GM19372 (cell line): Measurements from ENCODE around the gene ST6GAL1.
A peak's percentile ranks its signal among the peaks of the same experiment; 100 is the strongest.
"Not testable (repeated sequence)": the region's sequence is repeated elsewhere in the genome, so short reads cannot be mapped to it uniquely, and the experiment has no call there.

Source experiments
- ATAC-seq: cut with Tn5 transposase; IDR thresholded peaks from one replicate; pipeline ENCODE4 v1.9.1; 2021; ENCODE audit warnings: mild to moderate bottlenecking, low read depth, moderate library complexity; ENCODE audit not compliant: unreplicated experiment

The ST6GAL1 gene

DNA sequence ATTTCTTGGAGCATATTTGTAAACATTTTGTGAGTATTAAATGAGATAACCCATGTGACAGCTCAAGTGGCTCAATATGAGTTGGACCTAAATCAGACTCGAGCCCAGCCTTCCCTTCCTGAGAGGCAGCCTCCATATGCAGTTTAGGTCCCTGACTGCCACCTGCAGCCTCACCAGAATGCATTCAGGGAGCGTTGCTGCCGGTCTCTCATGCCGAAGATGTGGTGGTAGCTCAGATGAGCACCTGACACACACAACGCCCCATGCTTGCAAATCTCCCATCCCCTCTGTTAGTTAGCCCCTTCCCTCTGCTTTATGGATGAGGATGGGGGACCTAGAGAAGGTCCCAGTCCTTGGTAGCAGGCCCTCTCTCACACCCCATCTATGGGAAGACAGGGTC lies 9.2 kb downstream of the ST6GAL1 start:
- no peak for ATAC-seq

DNA sequence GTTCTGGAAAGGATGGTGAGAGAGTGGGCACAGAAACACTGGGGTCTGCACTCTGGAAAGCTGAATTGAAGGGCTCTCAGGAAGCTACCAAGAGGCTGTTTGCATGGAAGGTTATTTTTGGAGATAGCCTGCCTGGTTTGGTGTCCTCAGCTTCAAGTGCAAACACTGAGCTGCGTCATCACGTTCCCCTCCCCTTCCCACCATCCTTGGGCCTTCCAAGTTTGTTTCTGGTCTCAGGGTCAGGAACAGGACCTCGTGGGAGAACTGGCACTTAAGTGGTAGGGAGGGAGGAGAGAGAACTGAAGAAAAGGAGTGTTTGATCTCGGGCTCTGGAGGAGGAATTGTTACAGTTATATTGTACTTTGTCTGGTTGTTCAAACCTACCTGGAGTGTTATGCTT lies 10.6 kb downstream of the ST6GAL1 start:
- no peak for ATAC-seq

DNA sequence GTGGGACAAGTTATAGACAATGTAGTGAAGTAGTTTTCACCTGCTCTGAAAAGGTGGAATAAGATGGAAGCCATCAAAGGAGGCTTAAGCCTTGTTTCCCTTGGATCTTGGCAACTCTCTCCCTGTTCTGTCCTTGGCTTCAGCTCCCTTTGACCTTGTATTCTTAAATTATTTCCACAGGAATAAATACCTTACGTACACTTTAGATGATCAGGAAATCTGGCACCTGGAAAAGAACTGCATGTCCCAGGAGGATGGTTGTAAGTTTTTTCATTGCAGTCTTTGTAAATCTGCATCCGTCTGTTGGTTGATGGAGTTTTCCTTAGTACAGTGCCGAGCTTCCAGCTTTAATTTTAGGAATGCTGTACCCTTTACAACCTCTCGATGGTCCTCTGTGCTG lies 11.8 kb downstream of the ST6GAL1 start:
- no peak for ATAC-seq

DNA sequence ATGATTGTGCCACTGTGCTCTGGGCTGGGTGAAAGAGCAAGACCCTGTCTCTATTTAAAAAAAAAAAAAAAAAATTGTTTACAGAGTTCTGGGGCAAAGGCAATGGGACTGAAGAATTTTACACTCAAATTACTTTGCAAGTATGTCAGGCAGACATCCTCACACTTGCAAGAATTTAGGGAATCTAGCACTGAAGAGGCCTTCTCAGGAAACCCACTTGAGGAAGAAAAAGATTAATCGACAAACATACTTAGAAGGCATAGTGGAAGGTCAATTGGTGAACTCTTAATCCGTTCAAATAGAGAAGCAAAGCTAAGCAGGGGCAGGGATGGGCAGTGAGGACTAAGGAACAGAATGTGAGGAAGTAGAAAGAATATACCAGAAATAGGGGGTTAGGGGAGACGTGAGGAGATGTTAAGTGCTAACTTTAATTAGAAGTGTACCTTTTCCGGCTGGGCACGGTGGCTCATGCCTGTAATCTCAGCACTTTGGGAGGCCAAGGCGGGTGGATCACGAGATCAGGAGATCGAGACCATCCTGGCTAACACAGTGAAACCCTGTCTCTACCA lies 15.0 kb downstream of the ST6GAL1 start:
- no peak for ATAC-seq

DNA sequence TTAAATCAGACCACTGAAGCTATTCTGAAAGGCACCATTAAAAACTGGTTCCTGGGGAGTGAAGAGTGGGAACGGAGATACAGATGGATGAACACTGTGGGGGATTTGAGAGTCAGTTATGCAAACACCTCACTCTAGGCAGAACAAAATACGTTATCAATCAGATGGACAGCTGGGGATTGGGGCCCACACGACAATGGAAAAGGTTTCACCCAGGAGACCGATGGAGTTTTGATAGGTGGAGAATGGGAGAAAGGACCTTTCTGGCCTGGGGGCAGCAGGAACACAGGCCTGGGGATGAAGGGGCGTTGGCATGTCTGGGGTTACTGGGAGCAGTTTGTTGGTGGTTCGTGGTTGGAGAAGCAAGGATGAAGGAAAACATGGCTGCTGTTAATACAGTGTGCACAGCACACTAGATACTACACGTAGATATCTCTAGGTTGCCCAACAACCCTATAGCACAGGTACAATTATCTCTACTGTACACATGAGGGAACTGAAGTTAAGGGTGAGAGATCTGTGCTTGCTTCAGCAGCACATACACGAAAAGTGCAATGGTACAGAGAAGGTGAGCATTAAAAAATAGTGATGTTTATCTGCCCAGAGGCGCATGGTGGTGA lies 16.5 kb downstream of the ST6GAL1 start:
- peak; percentile 74 for ATAC-seq

DNA sequence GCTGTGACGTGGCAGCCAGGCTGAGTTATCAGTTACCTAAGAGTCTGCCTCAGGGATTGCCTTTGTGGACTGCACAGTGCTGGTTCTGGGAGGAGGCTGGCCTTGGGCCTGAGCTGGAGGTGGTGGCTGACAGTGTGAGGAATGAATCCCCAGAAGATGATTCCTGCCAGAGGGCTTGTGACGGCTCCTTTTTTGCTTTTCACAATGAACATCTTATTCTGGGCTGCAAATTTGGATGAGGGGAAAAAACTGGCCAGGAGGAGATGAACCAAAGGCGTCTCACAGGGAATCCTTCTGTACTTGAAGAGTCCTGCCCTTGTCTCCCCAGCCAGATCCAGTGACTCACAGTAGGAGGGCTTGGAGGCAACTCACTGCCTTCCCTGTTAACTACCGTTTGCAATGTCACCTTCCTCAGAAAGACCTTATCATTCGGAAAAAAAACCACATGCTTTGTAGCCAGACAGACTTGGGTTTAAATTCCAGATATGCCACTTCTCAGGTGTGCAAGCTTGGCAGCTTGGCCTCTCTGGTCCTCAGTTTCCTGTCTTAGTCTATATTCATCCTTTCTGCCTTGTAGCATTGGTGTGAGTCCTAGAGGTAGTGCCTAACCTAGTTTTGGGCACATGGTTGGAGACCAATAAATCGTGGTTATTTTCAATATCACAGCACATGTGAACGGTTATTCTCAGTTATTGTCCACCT lies 19.1 kb downstream of the ST6GAL1 start:
- no peak for ATAC-seq

DNA sequence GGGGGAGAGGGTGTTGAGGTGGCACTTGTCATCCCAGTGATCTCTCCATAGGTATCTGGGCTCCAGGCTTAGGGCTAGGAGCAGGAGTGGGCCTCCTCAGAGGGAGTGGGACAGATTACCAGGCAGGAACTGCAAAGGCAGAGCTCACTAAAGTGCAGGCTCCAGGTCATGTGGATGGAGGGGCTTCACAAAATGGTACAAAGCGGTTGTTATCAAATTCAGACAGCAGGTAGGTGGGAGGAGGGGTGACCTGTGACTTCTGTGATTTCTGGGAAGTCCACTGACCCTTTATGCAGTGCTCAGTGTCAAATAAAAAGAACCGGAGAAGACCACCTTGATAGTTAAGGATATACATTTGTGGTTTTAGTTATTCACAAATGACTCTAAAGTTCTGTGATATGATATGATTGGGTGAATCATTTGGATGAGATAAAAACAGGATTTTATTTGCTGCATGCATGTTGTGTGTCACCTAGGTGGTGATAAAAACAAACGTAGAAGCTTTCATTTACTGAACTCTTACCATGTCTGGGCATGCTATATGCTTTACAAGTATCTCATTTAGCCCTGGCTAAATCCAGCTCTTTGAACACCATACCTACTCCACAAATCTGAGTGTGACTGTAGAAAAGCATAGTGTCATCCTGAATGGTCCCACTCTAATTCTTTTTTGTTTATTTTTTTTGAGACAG lies 20.2 kb downstream of the ST6GAL1 start:
- no peak for ATAC-seq

DNA sequence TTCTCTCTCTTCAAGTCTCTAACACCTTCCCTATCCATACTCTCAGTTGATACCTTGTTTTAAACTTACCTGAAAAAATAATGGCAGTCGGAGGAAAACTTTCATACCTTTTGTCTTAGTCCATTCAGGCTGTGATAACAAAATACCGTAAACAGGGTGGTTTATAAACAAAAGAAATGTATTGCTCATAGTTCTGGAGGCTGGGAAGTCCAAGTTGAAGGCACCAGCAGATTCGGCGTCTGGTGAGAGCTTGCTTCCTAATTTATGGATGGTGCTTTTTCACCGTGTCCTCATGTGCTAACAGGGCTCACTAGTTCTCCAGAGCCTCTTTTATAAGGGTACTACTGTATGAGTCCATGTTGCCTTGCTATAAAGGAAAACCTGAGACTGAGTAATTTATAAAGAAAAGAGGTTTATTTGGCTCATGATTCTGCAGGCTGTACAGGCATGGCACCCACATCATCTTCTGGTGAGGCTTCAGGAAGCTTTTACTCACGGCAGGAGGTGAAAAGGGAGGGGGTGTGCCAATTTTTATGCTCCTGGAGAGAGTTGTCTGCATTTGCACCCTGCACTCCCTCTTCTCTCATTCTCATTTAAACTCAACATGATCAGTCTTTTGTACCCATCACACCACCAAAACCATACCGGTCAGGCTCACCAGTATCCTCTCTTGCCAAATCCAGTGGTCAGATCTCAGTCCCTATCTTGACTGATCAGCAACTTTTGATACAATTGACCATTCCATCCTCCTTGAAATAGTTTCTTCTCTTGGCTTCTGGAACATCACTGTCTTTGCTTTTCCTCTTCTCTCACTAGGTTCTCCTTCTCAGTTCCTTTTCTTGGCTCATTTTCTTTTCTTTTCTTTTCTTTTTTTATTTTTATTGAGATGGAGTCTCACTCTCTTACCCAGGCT lies 21.6 kb downstream of the ST6GAL1 start:
- no peak for ATAC-seq

DNA sequence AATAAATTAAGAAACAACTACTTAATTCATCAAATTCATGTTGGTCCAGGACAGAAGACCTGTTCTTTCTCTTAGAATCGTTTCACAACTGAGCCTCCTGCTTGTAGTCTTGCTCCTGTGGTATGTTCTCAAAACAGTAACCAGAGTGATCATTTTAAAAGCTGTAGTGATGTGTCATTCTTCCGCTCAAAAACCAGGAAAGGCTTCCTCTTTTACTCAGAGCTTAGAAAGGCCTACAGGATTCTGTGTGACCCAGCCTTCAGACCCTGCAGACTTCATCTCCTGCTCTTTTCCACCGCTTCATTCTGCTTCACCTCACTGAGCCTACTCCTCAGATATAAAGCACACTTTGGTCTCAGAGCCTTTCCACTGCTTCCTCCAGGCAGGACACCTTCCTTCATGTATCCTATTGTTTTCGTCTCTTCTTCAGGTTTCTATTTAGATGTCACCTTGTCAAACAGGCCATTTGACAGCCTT lies 22.7 kb downstream of the ST6GAL1 start:
- no peak for ATAC-seq

DNA sequence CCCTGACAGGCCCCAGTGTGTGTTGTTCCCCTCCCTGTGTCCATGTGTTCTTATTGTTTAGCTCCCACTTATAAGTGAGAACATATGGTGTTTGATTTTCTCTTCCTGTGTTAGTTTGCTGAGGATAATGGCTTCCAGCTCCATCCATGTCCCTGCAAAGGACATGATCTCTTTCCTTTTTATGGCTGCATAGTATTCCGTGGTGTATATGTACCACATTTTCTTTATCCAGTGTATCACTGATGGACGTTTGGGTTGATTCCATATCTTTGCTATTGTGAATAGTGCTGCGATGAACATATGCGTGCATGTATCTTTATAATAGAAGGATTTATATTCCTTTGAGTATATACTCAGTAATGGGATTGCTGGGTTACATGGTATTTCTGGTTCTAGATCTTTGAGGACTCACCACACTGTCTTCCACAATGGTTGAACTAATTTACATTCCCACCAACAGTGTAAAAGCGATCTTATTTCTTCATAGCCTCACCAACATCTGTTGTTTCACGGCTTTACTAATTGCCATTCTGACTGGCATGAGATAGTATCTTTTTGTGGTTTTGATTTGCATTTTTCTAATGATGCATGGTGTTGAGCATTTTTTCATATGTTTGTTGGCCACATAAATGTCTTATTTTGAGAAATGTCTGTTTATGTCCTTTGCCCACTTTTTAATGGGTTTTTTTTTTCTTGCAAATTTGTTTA lies 23.8 kb downstream of the ST6GAL1 start:
- ATAC-seq, result not testable (repeated sequence)

DNA sequence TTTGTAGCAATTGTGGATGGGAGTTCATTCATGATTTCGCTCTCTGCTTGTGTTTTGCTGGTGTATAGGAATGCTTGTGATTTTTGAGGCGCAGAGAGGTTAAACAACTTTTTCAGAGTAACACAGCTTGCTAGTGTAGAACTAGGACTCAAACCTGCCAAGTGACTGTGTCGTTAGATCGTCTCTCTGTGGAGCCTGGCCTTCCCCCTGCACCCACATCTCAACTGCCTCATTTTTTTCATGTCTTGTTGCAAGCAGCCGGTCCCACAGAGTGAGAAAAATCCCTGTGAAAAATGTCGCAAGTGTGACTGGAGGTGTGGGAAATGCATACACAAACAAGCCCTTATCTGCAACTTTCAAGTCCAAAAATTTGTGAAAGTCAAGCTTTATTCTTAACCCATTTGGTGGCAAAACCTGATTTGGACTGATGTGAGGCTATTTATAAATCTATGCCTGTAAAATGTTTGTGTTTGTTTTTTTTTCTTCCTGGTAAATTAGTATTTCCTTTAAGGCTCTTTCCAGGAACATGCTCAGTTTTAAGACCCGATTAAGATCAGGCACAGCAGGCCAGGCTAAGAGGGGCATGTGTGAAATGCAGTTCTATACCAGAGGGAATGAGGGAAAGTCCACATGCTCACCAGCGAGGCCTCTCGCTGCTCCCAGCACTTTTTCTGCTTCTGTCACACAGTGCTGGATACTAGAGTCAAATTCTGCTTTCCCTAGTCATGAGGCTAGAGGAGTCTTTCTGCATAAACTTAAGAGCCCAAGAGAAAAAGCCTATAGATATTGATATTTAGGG lies 25.8 kb downstream of the ST6GAL1 start:
- ATAC-seq, result no peak

DNA sequence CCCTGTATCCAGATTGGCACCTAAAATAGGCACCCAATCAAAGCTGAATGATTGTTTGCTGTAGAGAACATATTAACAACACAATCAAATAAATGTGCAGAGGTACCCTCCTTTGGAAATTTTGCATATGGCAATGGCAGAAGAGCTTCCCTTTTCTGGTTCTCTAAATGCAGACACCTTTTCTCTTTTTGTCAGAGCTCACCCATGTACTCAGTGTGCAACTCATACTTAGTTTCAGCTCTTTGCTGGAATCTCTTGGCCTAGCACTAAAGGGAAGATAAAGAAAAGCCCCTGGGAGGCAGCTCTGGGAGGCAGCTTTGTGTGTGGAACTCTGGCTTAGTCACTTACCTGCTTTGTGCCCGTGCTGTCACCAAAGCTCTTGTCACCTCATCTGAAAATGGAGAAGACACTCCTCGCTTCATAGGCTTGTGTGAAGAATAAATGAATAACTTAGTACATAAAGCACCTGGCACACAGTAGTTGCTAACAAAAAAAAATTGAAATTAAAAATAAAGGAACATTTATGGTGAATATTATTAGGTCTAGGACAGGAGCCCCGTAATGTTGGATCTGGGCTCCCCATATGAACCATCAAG lies 28.8 kb downstream of the ST6GAL1 start:
- no peak for ATAC-seq

DNA sequence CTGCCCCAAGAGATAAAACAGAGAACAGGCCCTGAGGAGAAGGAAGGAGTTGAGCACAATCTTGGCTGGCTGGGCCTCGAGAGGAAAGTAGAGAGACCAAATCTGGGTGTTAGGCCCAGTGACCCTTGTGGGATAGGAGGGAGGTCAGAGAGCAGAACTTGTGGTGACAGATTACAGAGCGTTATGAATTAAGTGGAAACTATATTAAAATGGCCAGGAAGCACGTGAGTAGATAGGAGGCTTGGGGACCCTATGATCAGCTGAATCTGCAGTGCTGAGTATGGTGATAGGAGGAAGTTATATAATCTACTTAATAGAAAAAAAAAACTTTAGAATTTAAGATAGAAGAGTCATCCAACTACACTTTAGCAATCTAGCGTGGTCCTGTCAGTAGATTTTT lies 30.0 kb downstream of the ST6GAL1 start:
- no peak for ATAC-seq

DNA sequence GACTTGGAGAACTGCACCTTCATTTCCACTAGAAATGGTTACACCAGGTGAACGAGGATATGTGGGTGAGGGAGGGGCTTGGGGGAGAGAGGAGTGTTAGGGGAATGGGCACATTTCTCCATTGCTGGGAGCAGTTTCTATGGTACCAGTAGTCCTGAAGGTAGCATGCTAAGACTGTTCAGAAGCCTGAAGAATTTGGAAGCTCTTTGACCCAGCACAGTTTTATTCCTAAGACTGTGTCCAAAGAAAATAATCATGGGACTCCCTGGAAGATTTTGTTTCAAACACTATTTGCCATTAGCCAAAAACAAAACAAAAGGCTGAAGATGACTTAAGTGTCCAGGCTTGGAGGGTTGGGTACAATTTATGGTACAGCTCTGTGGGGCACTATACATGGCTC lies 32.1 kb downstream of the ST6GAL1 start:
- ATAC-seq, result no peak

DNA sequence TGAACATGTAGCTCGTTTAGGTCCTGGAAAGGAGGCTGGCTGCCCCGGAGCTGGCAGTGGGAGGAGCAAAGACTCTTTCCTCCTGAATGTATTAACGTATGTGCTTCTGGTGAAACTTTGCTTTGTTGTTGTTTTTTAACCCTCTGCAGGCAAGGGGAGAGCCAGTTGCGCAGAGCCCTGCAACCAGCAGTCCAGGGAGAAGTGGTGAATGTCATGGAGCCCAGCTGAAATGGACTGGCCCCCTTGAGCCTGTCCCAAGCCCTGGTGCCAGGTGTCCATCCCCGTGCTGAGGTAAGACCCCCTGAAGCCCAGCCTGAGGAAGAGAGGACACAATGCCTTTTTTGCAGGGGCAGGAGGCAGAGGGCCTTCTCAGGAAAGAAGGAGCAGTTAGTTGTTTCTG lies 33.3 kb downstream of the ST6GAL1 start:
- ATAC-seq, result no peak

DNA sequence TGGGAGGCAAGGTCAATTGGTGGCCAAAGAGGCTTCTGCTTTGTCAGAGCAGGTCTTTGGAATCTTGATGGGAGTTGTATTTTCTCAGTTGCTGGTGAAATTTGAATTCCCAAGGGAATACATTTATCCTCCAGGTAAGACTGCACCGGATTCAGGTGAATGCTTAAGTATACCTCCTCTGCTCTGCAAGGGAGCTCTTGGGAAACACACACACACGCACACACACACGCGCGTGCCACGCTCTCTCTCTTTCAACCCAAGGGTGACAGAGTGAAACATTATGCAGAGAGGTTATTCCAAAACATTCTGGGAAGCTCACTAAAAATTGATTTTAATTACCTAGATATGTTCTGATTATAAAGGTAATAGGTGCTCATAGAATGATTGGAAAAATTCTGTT lies 33.7 kb downstream of the ST6GAL1 start:
- ATAC-seq, result no peak

DNA sequence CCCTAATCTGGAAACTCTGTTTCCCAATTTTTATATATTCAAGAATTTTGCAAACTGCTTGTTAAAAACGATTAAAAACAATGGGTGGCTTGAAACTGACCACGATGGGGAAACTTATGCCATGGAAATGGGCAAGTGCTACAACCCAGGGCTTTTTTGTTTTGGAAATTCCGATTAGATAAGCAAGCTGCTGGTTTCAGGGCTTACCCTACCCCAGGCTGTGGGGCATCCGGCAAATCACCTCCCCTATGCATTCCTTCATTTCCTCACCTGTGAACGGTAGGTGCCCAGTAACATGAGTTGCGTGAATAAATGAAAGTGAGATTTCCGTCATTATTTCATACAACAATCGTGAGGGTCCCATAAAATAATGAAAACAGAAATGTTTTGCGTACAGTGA lies 34.3 kb downstream of the ST6GAL1 start:
- ATAC-seq, result no peak

DNA sequence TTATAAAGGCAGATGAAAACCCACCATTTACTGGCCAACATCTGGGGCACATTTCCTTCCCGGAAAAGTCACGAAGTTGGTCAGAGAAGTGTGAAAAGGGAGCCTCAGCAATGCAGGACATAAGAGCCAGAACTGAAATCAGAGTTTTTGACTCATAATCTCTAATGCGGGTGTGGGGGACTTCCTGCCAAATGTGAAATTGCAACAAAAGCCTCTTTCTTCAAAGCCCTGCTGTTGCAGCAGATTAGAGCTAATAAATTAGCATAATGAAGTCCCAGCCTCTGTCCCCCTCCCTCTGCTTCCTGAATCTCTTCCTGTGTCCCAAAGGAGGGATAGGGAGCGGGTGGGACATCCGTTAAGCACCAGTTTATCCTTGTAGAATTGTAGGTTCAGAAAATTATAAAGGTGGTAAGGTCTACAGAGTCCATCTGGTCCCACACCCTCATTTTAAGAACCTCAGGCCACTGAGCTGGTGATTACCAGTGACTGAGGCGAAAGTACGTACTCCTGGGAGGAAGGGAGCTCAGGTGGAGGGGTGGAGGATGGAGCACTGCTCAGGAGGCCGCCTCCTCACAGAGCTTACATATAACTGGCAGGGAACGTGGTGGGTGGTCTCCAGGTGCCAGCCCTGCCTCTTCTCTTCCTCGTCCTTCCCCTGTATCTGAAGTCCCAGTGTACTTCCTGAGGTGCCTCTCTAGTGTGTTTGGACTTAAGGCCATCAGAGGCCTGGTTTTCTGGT lies 35.0 kb downstream of the ST6GAL1 start:
- ATAC-seq, result no peak
